Left lung (tissue), 10 donors: ENCODE data around the gene EPM2AIP1. TPM values are rescaled to one million over a fixed set of nuclear protein-coding genes. Genes with fewer than 3 reads are reported as not detected.

ENCODE experiments used
- ATAC-seq: fragments of 200-7000 bp; cut with Tn5 transposase; one replicate; pipeline ENCODE4 v1.9.1; 2020; ENCODE audit warnings: moderate library complexity
- DNase-seq, 4 donors: peaks; one replicate each; pipeline ENCODE4 v3.0.0-alpha.2; 2013 to 2020
- H3K27ac ChIP-seq, 2 donors: fragments of 200-600 bp; sonication (generic) in 1 of 2; one replicate each; pipeline versions ENCODE4 v1.5.0 to v1.8.0; 2020 to 2021
- H3K27me3 ChIP-seq, 2 donors: fragments of 200-600 bp; sonication (generic) in 1 of 2; one replicate each; pipeline versions ENCODE4 v1.5.0 to v1.8.0; 2020 to 2021
- H3K36me3 ChIP-seq, 2 donors: fragments of 200-600 bp; sonication (generic) in 1 of 2; one replicate each; pipeline versions ENCODE4 v1.5.0 to v1.8.0; 2020 to 2021
- H3K4me1 ChIP-seq, 2 donors: fragments of 200-600 bp; one replicate each; pipeline ENCODE4 v1.8.0; 2021
- H3K4me3 ChIP-seq, 2 donors: fragments of 200-600 bp; sonication (generic) in 1 of 2; one replicate each; pipeline versions ENCODE4 v1.5.0 to v1.8.0; 2020 to 2021; ENCODE audit warnings: mild to moderate bottlenecking in 1 of 2
- H3K9me3 ChIP-seq, 2 donors: fragments of 200-600 bp; sonication (generic) in 1 of 2; one replicate each; pipeline versions ENCODE4 v1.5.0 to v1.8.0; 2020 to 2021
- intact Hi-C, 2 donors: fragments of 100-400 bp; cut with DNase I; formaldehyde crosslinking; loops; one replicate each; pipeline versions ENCODE4 v1.11.2 to v1.14.2; 2022
- polyA plus RNA-seq, 6 donors: library from polyadenylated mRNA; unstranded; fragments of 120-200 nt; gene quantifications; one replicate each; pipeline ENCODE4 v1.2.1, GENCODE V29; 2013; ENCODE audit not compliant: insufficient read length in 6 of 6
- total RNA-seq, 2 donors: library from RNA; stranded (reverse); fragmentation: NEBNext Ultra II Directional; extraction: Animal tissue kit (Norgen Biotek cat#: 25700); gene quantifications; one replicate each; pipeline ENCODE4 v1.2.1, GENCODE V29; 2021
- TF ChIP-seq, protein P1 (sequence below), 2 donors: fragments of 200-600 bp; sonication (generic) in 1 of 2; IDR thresholded peaks; one replicate each; pipeline versions ENCODE4 v1.5.0 to v1.8.0; 2021; ENCODE audit warnings: antibody characterized with exemption in 2 of 2
- donor health status: DM: no; HTN: yes; CAD: no.
- donor health status: DM: no; HTN: no; CAD: no.

EPM2AIP1 gene
- total and polyA plus RNA-seq, 8 donors = 16.5 to 62.1 (median 57.6) TPM

GRCh38 chr3:37014620-37015019 is 21.7 kb upstream of the EPM2AIP1 start:
- Histone ChIP-seq H3K27ac (no peak overlapping the region), H3K4me3 (no peak overlapping the region), H3K4me1 (no peaks in the 10 kb centered on the region), H3K36me3 (peaks cover 3 to 100% of the 10 kb centered on the region in 2 donors), H3K9me3 (no peaks in the 10 kb centered on the region), H3K27me3 (no peaks in the 10 kb centered on the region)
- TF ChIP-seq, protein P1, sequence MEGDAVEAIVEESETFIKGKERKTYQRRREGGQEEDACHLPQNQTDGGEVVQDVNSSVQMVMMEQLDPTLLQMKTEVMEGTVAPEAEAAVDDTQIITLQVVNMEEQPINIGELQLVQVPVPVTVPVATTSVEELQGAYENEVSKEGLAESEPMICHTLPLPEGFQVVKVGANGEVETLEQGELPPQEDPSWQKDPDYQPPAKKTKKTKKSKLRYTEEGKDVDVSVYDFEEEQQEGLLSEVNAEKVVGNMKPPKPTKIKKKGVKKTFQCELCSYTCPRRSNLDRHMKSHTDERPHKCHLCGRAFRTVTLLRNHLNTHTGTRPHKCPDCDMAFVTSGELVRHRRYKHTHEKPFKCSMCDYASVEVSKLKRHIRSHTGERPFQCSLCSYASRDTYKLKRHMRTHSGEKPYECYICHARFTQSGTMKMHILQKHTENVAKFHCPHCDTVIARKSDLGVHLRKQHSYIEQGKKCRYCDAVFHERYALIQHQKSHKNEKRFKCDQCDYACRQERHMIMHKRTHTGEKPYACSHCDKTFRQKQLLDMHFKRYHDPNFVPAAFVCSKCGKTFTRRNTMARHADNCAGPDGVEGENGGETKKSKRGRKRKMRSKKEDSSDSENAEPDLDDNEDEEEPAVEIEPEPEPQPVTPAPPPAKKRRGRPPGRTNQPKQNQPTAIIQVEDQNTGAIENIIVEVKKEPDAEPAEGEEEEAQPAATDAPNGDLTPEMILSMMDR (IDR thresholded peaks at IDR 0.05) = no peak
- intact Hi-C loops = loop anchor here in 1 of 2 donors (10.0 kb wide), 1 partner anchor 200 kb away; no protein-coding TSS in a partner anchor
- no peak for ATAC-seq
- DNase-seq = no peak

- intact Hi-C loops = no loop called here
- TF ChIP-seq, protein P1 (IDR thresholded peaks at IDR 0.05) = no peak
- peak; percentile 93 for ATAC-seq
- H3K27ac ChIP-seq = peak within 1 kb of the TSS; percentile 99
- no peaks in the 10 kb centered on the region for H3K27me3 ChIP-seq
- no peaks in the 10 kb centered on the region for H3K9me3 ChIP-seq
- DNase-seq = peak; percentile 95 to 100 (median 97)
- H3K36me3 ChIP-seq = peaks cover 0 to 44% of the 10 kb centered on the region in 2 donors
- H3K4me1 ChIP-seq = peaks cover 36 to 47% of the 10 kb centered on the region in 2 donors
- peak within 1 kb of the TSS; percentile 73 to 81 for H3K4me3 ChIP-seq
Measured at GRCh38 chr3:36993326-36994283, 674 bp upstream of the EPM2AIP1 start, which contains the start of gene MLH1. TSS of gene MLH1 (plus strand) at chr3:36993518. CDS start at chr3:36993548, 30 bp downstream.

DNA sequence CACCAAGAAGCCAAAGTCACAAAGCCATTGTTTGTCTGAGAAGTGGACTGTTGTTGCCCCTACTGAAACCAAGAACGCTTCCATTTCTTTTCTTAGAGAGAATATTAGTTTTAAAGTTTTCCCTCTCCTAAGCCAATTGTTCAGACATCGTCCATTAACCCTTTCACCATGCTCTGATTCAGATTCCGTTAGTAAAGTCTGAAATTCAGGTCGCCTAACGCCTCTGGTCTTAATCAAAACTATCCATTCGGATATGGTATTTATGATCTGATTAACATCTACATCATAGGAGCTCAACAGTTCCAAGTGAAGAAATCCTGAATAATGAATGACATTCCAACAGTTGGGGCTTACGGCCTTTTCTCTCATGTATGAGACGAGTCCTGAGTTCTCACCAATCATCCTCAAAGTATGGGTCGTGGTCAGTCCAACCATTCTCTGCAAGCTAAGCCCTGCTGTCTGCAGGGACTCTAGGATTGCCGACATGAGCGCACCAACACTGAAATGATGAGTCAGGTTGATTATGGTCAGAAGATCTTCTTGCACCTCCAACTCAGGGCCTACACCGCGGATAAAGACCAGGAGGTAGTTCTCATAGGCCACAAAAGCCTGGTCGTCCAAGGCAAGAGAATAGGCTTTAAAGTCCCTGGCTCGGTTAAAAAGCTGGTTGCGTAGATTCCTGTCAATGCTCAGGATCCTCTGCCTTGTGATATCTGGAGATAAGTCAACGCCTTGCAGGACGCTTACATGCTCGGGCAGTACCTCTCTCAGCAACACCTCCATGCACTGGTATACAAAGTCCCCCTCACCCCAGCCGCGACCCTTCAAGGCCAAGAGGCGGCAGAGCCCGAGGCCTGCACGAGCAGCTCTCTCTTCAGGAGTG is 767 bp downstream of the EPM2AIP1 start:
- no peaks in the 10 kb centered on the region for H3K9me3 ChIP-seq
- intact Hi-C loops = no loop called here
- peaks cover 0 to 39% of the 10 kb centered on the region in 2 donors for H3K36me3 ChIP-seq
- peak overlapping the region; percentile 73 to 81 for H3K4me3 ChIP-seq
- DNase-seq (peak in 1 of 4 donors; percentile 44), ATAC-seq (peak; percentile 4)
- peak overlapping the region; percentile 99 for H3K27ac ChIP-seq
- H3K27me3 ChIP-seq = no peaks in the 10 kb centered on the region
- TF ChIP-seq, protein P1 (IDR thresholded peaks at IDR 0.05) = no peak
- H3K4me1 ChIP-seq = peaks cover 36 to 59% of the 10 kb centered on the region in 2 donors

GRCh38 chr3:36991147-36991546 is 1.8 kb downstream of the EPM2AIP1 start:
- Histone ChIP-seq H3K4me3 (peak overlapping the region; percentile 73 to 81), H3K4me1 (peaks cover 36 to 59% of the 10 kb centered on the region in 2 donors), H3K27me3 (no peaks in the 10 kb centered on the region), H3K36me3 (peaks cover 0 to 39% of the 10 kb centered on the region in 2 donors), H3K27ac (peak overlapping the region in 1 of 2 donors; percentile 99), H3K9me3 (no peaks in the 10 kb centered on the region)
- no peak for ATAC-seq
- DNase-seq = no peak
- intact Hi-C loops = no loop called here
- TF ChIP-seq, protein P1 (IDR thresholded peaks at IDR 0.05) = no peak
